A673 (cell line): ENCODE measurements around the gene ZNF638.
A peak's percentile ranks its signal among the peaks of the same experiment; 100 is the strongest.

Experiments used
- EZH2 ChIP-seq: fragments of 200-600 bp; sonication (generic); IDR thresholded peaks from 2 replicates; pipeline ENCODE4 v1.6.1; 2017; ENCODE audit warnings: borderline replicate concordance, low read depth, mild to moderate bottlenecking, mixed read lengths, antibody characterized with exemption, low read length; ENCODE audit not compliant: poor library complexity, severe bottlenecking
- TF ChIP-seq, protein P1 (sequence below): fragments of 300-800, 200-600 bp; sonication (generic); conservative IDR thresholded peaks from 2 replicates; pipeline ENCODE4 v1.5.1; 2017; ENCODE audit warnings: low read depth, mild to moderate bottlenecking, antibody characterized with exemption, low read length, moderate library complexity, mixed read lengths

- TF ChIP-seq, protein P1, sequence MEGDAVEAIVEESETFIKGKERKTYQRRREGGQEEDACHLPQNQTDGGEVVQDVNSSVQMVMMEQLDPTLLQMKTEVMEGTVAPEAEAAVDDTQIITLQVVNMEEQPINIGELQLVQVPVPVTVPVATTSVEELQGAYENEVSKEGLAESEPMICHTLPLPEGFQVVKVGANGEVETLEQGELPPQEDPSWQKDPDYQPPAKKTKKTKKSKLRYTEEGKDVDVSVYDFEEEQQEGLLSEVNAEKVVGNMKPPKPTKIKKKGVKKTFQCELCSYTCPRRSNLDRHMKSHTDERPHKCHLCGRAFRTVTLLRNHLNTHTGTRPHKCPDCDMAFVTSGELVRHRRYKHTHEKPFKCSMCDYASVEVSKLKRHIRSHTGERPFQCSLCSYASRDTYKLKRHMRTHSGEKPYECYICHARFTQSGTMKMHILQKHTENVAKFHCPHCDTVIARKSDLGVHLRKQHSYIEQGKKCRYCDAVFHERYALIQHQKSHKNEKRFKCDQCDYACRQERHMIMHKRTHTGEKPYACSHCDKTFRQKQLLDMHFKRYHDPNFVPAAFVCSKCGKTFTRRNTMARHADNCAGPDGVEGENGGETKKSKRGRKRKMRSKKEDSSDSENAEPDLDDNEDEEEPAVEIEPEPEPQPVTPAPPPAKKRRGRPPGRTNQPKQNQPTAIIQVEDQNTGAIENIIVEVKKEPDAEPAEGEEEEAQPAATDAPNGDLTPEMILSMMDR, result no peak
- peak; percentile 38 for TF ChIP-seq EZH2
Observed at GRCh38 chr2:71453404-71454220, 122.0 kb downstream of the ZNF638 start, which contains the start of gene DYSF.
